NCI-H748 treated with DMSO at 0.1 percent for 48 hours (cell line): ENCODE measurements around the gene SMG6.
"Not testable (repeated sequence)": the region's sequence is repeated elsewhere in the genome, so short reads cannot be mapped to it uniquely, and the experiment has no call there.

Source experiments
- DNase-seq: peaks from one replicate; lab custom pipeline; 2025; lab: John Stamatoyannopoulos, UW

Gene SMG6

DNA sequence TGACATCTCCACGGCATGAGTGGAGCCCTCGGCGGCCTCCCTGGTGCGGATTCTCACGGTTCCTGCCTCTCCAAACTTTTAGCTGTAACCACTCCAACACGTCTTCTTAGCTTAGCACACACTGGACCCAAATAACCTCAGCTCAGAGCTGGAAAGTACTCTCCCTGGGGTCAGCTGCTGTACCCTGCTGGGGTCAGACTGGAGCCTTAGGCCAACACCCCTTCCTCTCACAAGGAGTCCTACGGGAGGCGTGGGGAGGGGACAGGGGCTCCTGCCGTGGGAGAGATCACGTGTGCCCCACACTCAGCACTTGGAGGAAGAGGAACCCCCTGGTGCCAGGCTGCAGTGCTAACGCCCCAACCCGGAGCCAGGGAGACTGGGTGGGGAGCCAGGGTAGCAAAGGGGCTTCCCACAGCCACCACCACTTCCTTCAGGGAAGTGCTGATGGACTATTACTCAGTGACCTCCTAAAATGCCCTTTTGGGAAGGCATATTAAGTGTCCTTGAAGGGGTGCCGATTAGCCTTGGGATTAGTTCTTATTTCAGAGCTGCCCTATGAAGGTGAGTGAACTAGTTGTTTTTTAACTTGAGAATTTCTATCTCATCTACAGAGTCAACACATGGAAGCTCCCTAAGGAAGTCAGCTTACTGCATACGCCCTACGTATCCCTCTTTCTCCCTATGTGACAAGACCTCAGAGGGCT, 124.6 kb downstream of the SMG6 start:
- no peak for DNase-seq

DNA sequence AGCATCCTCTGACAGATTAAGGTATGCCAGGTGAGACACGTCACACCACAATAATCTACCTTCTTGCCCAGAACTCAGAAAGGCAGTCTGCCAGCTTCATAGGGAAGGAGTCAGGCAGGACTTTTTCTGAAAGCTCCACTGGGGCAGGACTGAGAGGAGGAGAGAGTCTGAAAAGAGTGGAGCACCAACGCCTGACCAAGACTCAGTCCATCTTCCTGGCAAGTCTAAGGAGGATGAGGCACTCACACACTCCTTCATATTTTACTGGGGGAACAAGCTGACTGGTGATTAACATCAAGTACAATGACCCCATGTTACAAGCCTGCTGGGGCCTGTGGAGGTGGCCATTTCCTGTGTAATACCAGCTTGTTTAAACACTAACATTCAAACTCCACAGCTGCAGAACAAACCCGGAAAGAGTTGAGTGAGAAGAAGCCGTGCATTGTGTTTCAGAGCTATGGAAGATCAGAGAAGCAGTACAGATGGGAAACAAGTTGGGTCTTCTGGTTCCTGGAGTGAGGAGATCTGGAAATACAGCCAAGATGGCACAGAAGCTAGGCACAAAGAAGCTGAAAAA, 126.3 kb downstream of the SMG6 start:
- DNase-seq: no peak

DNA sequence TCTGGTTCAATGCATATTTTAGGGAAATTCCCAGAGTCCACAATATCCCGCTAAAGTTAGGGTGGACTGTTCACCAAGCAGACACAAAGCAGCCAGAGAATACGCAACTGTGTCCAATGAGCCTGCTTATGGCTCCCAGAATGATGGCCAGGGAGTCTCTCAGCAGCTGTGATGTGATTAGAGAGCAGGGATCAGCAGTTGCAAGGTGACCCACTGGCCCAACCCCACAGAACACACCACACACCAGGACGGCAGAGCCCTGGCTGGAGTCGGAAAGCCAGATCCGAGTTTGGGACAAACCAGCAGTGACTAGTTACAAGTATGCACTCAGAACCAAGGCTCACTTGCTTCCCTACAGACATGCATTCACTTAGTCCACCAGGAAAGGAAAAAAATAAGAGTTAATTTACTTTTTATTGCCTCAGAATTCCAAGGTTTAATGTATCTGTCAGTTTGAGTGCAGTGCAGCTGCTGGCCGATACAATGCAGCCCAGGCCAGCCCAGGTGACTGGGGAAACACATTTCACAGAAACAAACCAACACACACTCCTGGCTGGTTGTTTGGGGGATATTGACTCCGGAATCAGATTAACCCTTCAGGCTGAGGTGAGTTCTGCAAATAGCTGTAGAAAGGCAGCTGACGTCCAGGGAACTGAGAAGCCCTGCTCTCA, 127.0 kb downstream of the SMG6 start:
- DNase-seq: no peak

DNA sequence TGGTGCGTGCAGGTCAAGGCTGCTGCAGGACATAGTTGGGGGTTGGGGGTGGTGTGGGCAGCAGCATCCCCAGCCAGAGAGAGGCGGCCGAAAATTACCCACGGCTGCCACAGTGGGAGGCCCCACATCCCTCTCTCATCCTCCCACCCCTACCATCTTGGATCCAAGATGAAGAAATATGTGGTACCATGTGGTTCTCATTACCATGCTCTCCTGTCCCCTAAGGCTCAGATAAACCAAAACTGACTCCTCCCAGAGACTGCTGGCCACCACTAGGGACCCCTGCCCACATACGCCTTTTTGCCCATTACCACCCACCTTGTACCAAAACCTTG, 128.3 kb downstream of the SMG6 start:
- DNase-seq: no peak

DNA sequence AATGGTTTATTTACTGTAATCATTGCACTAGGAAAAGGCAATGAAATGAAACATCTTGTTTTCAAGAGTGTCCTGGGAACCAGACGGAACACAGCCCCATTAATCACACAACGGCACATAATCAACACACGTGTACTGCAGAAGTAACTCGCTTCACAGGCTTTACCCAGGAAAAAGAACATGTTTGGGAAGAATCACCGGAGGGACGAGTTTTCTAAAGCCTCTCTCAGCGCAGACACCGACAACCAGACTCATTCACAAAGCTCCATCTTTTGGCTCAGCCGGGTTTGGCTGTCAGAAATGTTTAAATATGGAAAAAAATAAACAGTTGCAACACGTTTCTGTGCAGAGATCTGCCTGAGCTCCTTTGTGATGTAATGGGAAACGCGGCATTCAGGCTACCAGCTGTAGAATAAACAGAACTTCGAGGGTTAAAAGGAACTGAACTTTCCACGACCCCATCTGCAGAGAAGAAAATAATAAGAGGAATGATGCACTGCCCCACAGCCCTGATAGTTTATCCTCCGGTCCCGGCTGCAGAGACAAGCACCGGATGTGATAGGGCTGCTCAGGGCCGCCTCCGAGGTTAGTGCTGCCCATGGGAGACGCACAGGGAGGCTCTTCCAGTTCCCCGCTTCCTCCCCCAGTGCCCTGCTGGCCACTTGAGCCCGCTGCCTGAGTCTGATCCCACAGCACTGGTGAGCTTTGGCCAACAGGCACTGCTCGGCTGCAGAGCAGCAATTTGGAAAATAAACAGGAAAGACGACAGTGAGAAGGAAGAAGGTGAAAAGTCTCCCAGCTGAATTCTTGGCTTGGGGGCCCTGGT, 128.9 kb downstream of the SMG6 start:
- DNase-seq: no peak

DNA sequence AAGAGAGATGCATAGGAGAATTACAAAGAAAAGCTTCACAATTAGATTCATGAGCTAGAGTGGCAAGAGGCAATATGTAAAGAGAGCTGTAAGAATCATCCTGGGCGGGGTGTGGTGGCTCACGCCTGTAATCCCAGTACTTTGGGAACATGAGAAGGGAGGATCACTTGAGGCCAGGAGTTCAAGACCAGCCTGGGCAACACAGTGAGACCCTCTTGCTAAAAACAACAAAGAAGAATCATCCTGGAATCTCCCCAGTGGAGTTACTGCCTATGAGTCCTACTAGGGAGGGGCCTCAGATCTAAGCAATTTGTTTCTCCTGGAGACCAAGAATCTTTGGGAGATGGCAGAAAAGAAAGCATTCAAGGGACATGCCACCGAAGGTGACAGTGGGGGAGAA, 129.6 kb downstream of the SMG6 start:
- no peak for DNase-seq

DNA sequence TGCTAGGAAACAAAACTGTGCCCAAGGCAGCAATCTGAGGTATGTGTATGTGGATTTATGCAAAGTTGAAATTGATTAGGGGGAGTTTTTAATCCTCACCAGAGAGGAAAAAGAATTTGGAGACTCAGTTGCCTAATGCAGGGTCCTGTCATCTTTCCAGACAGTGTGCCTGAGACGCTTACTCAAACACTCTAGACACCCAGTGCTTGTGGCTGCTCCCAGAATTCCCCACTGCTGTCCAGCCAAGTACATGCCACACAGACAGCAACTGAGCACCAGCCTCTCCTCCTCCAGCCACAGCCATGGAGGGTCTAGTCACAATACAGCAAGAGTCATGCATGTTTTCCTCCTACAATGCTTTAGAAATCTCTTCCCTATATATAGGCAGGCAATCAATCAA, 130.6 kb downstream of the SMG6 start:
- no peak for DNase-seq

DNA sequence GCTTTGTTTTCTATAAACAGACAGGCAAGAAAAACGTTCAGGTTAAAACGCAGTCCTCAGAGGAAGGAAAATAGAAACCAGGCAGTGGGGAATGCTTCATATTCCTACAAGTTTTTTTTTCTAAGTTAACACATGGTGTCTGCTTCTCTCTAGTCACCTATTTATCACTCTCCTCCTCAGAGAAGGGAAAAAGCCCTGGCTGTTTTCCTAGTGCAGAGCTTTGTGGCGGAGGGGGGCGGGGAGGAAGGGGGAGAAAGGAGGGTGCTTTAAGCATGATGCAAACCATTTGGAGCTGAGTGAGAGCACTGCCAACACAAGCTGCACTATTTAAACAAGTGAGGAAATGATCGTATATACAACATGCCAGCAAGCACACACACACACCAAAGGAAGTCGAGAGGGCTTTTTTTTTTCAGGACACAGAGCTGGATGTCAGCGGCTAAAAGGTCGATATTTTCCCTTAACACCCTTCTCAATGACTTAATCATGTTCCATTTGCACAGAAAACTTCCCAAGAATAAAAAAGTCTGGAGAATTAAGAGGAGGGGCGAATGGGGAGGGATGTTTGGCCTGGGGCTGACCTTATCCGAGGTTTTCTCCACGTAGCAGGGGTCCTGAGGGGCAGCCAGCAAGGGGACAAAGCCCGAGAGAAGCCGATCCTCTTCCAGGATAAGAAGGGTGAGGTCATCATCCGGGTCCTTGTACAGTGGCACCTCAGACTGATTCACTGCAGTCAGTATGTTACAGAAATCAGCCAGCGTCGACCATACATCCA, 131.3 kb downstream of the SMG6 start:
- no peak for DNase-seq

DNA sequence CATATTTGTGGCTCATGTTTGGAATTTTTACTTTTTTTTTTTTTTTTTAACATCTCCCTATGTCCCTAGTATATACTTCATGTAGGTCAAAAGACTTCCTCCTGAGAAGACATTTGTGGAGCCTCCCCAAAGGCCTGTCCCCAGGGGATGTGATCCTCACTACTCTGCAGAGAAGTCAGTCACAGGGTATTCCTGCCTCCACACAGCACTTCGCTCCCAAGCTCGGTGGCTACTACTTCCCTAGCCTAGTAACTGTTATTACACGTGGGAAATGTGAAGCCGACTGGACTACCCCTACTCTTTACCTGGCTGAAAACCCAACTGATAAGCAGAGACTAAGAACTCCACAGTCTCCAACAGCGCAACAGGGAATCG, 131.9 kb downstream of the SMG6 start:
- DNase-seq: no peak

DNA sequence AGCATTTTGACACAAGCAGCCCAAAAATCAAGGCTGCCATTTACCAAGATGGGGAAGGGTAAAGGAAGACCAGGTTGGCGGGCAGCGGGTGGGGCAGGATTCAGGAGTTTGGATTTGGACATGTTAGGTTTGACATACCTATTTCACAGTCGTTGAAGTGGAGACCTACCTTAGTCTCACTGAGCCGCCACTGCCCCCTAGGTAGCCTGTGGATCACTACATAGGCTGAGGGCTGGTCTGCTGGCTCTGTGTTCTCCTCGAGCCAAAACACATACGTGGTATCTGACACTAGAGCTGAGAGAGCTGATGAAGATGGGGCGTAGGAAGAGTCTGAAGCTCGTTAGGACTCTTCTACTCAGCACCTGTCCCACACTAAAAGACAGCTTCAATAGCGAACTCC, 133.6 kb downstream of the SMG6 start:
- no peak for DNase-seq

DNA sequence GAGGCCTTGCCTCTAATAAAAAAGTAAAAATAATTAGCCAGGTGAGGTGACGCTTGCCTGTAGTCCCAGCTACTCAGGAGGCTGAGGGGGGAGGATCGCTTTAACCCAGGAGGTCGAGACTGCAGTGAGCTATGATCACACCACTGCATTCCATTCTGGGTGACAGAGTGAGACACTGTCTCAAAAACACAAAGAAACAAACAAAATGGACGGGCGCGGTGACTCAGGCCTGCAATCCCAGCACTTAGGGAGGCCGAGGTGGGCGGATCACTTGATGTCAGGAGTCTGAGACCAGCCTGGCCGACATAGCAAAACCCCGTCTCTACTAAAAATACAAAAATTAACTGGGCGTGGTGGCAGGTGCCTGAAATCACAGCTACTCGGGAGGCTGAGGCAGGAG, 137.9 kb downstream of the SMG6 start:
- DNase-seq: not testable (repeated sequence)

DNA sequence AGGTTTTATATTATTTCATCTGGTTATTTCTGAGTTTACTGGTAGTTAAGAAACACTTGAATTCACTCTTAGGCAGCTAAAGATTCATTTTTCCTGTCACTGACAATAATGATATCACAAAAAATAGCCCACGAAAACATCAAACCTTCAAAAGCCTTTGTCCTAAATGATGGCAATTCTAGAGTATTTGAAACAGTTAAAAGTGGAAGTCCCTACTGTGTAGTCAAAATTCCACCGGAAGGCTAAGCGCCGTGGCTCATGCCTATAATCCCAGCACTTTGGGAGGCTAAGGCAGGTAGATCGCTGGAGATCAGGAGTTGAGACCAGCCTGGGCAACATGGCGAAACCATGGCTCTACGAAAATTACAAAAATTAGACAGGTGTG, 145.2 kb downstream of the SMG6 start:
- no peak for DNase-seq

DNA sequence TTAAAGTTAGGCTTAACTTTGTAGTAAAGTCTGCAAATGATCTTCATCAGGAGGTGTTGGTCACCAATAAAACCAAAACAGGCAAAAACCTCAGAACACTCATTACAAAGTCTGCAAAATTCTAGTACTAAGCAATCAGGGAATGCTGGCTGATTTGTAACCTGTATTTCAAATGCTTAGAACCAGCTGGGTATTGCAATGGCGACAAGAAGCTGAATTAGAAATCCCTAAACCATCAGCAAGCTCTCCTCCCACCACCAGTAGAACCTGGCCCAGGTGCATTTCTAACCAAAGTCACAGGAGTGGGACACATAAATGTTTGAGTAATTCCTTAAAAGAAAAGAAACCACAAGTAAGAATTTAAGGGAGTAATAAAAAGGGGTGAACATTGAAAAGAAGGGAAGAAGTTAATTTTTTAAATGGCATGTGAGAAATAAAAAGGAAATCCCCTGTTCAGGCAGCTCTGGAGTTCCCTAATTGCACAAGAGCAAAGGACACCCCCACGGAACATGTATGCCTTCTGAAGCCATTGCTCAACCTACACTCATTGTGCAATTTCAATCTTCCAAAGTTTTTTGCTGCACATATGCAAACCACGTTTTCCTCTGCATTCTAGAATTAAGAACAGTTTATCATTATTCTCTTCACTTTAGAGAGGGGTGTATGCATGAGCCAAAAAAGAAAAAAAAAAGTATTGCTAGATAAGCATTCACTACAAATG, 145.8 kb downstream of the SMG6 start:
- DNase-seq: no peak

DNA sequence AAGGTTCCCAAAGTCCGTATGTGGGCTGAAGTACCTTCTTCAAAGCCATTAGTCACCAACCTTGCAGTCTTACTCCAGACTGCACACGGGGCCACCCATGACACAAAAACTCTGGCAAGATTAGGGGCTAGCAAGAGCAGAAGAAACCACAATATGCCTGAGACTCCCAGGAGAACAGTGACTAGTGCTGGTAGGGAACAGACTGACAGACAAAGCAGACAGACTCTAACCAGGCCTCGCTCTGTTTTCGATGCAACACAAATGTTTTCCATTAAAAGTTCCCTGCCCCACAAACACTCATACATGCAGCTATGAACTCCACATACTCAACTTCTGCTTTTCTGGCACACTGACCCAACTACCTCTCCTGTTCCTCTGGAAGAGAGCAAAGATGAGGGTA, 146.5 kb downstream of the SMG6 start:
- no peak for DNase-seq

DNA sequence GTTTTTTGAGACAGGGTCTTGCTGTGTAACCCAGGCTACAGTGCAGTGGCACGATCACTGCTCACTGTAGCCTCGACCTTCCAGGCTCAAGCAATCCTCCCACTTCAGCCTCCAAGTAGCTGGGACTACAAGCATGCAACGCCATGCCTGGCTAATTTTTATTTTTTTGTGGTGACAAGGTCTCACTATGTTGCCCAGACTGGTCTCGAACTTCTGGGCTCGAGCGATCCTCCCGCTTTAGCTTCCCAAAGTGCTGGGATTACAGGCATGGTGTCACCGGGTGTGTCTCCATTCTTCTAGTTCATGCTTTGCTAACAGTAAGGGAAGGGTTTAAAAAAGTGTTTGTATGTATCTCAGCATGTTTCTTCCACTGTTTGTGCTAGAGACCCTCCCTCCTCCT, 146.9 kb downstream of the SMG6 start:
- no peak for DNase-seq

DNA sequence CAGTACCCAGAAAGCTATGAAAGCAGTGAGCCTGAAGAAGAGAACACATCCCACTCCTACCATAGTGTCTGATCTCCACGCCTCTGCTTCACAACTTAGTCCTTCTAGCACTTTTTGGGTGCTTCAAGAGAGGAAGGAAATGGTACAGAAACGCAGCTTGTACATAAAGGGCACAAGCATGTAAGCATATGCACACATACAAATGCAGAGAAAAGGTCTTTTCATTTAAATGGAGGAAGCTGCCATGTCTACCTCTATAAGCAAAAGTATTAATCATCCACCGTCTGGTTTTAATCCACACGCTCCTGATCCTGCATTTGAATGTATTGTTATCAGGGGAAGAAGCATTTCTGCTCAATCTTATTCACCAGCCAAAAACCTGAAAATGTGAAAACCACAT, 148.0 kb downstream of the SMG6 start:
- no peak for DNase-seq

DNA sequence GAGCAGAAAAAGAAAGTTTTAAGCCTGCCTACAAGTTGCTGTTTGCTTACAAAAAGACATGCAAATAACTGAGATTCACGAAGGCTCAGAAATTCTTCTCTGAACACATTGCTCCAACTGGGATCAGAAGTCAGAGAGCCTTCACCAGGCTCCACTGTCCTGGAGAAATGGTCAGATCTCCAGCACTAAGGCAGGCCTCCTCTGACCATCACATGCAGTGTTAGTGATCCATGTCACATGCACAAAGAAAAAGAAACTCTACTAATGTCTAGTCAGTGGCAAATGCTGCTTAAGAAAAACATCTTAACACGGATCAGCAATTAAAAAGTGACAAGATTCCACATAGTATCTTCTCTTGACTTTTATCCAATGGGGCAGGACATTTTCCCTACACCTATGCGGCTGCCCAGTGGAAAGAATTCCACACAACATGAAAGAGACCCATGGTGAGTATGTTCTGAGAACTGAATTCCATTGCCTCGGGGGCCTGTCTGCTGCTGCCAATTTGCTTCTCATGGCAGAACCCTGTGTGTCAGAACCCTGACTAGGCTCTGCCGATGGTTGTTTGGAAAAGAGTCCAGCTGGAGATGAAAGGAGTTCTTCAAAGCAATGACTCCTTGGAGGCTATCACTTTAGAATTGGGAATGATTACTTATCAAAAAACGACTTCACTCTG, 152.1 kb downstream of the SMG6 start:
- no peak for DNase-seq

DNA sequence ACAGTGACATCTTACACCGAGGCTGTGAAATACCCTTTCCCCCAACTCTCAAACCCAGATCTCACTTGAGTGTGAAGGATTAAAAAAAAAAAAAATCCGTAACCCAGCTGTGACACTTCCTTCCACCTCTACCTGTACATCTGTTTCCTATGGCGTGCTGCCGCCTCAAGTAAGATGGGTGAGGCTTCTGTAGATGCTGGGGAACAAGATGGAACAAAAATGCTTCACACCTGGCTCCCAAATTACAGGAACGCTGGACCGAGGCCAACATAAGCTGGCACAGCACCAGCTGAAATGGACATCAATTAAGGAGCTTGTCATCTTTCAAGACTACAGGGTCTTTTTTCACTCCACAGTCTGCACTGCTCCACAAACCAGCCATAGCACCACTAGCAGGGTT, 152.8 kb downstream of the SMG6 start:
- DNase-seq: peak; percentile 82

DNA sequence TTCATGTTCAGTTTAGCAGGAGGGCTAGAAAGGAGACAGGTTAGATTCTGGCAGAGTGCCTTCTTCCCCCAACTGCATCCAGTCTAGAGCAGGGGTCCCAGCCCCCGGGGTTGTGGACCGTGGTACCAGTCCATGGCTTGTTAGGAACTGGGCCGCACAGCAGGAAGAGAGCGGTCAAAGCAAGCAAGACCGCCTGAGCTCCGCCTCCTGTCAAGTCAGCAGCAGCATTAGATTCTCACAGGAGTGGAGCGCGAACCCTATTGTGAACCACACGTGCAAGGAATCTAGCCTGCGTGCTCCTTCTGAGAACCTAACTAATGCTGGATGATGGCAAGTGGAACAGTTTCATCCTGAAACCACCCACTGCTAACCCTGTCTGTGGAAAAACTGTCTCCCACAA, 153.7 kb downstream of the SMG6 start:
- no peak for DNase-seq

DNA sequence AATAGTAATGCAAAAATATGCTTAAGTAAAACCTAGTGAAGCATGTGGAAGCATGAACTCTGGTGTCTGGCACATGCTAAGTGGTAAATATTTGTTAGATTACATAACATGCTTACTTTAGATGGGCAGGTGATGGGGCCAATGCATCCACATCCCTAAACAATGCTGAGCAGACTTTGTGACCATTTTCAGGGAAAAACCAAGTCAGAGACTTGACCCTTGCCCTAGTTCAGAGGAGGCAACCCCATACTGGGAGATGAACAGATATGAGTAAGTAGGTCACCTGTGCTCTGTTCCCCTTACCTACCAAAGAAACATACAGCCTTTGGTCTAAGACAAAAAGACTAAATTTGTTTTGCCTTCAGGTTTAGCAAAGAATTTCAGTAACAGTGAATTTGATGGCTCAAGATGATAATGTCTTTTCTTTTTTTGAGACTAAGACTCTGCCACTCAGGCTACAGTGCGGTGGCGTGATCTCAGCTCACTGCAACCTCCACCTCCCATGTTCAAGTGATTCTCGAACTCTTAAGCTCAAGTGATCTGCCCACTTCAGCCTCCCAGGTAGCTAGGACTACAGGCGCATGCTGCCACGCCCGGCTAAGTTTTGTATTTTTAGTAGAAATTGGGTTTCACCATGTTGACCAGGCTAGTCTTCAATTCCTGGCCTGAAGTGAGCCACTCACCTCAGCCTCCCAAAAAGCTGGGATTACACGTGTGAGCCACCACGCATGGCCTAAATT, 157.3 kb downstream of the SMG6 start:
- DNase-seq: no peak
